Measurements from ENCODE around the gene PTPRD.

DNA sequence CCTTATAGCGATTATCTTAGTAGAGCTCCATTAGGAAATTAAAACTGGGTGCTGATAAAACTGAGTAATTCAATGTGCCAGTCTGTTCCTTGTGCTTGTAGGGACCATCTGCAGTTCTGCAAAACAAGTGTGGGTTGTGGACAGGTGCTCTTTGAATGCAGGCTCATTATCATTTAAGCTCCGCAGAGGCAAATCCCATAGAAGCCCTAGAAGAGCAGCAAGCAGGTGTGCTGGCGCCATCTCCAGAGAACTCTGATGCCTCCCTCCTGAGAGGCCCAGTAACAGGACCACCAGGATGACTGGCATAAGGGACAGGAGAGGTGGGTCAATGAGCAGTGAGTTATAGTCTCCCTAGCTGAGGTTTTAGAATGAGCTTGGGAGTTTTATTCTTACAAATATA is 1470.8 kb downstream of the PTPRD start:
- TF ChIP-seq EZH2 (IDR thresholded peaks at IDR 0.05; ENCODE audit: borderline replicate concordance, low read length) = no peak
- TF ChIP-seq, protein P1, sequence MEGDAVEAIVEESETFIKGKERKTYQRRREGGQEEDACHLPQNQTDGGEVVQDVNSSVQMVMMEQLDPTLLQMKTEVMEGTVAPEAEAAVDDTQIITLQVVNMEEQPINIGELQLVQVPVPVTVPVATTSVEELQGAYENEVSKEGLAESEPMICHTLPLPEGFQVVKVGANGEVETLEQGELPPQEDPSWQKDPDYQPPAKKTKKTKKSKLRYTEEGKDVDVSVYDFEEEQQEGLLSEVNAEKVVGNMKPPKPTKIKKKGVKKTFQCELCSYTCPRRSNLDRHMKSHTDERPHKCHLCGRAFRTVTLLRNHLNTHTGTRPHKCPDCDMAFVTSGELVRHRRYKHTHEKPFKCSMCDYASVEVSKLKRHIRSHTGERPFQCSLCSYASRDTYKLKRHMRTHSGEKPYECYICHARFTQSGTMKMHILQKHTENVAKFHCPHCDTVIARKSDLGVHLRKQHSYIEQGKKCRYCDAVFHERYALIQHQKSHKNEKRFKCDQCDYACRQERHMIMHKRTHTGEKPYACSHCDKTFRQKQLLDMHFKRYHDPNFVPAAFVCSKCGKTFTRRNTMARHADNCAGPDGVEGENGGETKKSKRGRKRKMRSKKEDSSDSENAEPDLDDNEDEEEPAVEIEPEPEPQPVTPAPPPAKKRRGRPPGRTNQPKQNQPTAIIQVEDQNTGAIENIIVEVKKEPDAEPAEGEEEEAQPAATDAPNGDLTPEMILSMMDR (conservative IDR thresholded peaks at IDR 0.05 in 1 of 2, IDR thresholded peaks at IDR 0.05 in 1 of 2; ENCODE audit: extremely low read depth in 1 of 2, insufficient read depth in 1 of 2, low read depth in 1 of 2, low read length in 2 of 2) = no peak
